ENCODE data around the gene LGALS14.
"Not testable (repeated sequence)": the region's sequence is repeated elsewhere in the genome, so short reads cannot be mapped to it uniquely, and the experiment has no call there.

The LGALS14 gene

DNA sequence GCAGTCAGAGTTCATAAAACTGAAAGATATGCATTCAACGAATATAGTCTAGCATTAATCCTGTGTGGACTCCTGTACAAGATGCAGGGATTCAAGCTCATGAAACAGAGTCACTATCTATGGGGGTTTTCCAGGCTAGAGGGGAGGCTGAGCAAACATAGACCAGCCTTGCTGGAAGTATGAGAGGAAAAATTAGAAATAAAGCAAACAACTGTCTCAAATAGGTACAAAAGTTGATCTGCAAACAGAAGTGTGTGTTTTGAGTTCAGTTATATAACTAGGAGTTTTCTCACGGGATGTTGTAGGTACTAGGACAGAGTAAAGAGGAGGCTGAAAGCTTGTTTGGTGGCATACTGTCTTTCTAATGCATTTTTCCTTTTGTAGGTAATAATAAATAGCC is 8.5 kb upstream of the LGALS14 start:
- DNase-seq (ENCODE audit: low read depth), result no peak

DNA sequence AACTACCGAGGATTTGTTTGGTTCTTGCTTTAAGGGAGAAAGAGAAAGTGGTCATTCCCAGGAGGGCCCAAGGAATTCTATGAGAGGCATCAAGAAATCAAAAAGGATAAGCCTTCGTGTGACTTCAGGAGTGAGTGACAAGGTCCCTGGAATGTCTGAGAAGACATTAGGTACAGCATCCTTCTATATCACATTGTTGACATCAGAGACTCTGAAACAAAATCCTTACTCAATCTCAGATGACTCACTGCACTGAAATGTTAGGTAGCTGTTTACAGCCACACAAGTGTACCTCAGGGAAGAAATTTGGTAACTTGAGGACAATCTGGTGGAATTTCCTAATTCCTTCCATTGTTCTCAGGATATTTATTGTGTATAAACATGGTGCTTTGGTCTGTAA is 7.9 kb upstream of the LGALS14 start:
- DNase-seq (ENCODE audit: low read depth), result no peak

DNA sequence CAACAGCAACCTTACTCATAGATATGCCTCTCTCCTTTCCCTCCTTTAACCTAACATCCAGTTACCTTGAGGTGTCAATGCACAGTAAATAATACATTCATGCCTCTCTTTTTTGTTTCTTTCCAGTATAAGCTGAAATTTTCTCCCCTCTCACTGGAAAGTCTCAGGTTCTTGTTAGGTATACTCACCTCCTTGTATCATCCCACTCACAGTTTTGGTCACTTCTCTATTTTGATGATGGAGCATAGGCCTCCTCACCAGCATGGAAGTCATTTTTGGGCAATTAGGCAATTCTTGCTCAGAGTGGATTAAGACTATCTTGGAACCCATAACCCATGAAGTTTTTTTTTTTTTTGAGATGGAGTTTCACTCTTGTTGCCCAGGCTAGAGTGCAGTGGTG is 5.7 kb upstream of the LGALS14 start:
- no peak for DNase-seq (ENCODE audit: low read depth)

DNA sequence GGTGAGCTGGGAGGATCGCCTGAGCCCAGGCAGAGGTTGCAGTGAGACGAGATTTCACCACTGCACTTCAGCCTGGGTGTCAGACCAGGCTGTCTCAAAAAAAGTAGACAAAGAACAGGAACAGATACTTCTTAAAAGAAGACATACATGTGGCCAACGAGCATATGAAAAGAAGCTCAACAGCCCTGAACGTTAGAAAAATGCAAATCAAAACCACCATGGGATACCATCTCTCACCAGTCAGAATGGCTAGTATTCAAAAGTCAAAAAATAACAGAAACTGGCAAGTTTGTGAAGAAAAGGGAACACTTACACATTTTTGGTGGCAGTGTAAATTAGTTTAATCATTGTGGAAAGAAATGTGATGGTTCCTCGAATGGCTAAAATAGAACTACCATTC is 3.0 kb upstream of the LGALS14 start:
- DNase-seq (ENCODE audit: low read depth), result no peak

DNA sequence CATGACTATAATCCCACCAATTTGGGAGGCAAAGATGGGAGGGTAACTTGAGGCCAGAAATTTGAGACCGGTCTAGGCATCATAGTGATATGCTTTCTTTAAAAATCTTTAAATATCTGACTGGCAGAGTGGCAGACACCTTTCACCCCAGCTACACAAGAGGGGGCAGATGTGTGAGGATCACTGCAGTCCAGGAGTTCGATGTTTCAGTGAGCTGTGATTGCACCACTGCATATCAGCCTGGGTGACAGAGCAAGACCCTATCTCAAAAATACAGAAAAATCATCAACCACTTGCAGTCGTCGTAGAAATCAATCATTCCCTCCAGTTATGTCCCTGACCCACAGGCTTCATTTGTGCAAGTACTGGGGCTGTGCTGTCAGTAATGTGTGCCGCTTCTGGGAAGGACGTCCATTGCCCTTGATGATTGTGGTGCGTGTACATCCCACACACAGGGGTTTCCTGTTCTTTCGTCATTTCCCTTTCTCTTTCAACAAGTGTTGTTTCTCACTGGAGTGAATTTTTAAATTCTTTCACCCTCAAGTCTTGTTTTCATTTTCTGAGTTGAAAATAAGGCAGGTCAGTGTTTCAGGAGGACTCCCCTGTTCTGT is 1.4 kb downstream of the LGALS14 start:
- DNase-seq (ENCODE audit: low read depth), result no peak

DNA sequence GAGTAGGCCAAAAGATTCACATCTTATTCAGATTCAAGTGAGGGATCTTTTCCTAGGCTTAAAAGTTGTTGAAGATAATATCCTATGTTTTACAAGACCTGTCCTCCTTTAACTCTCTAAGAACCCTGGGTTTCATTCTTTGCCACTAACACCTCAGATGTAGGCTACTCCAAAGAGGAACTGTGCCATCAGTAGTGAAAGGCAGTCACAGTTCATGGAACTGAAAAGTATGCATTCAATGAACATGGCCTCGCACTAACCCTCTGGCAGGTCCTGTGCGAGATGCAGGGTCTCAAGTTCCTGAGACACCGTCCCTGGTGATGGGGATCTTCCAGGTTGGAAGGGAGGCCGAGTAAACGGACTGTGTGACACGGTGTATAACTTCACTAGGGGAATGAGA is 4.3 kb downstream of the LGALS14 start:
- no peak for DNase-seq (ENCODE audit: low read depth)

DNA sequence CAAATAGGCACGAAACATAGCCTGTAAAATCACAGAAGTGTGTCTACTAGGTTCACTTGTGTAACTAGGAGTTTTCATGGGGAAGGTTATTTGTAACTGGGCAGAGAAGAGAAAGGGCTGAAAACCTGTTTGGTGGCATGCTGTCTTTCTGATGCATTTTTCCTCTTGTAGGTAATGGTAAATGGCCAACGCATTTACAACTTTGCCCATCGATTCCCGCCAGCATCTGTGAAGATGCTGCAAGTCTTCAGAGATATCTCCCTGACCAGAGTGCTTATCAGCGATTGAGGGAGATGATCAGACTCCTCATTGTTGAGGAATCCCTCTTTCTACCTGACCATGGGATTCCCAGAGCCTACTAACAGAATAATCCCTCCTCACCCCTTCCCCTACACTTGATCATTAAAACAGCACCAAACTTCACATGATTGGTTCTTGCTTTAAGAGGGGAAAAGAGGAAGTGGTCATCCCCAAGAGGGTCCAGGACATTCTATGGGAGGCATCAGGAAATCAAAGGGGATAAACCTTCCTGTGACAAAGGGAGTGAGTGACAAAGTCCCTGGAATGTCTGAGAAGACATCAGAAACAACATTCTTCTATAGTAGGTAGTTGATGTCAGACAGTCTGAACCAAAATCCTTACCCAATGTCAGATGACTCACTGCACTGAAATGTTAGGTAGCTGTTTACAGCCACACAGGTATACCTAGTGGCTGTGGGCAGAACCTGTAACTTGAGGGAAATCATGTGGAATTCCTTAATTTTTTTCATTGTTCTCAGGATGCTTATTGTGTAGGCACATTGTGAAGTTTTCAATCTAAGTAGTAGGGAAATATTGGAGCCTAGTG is 5.0 kb downstream of the LGALS14 start:
- no peak for DNase-seq (ENCODE audit: low read depth)

DNA sequence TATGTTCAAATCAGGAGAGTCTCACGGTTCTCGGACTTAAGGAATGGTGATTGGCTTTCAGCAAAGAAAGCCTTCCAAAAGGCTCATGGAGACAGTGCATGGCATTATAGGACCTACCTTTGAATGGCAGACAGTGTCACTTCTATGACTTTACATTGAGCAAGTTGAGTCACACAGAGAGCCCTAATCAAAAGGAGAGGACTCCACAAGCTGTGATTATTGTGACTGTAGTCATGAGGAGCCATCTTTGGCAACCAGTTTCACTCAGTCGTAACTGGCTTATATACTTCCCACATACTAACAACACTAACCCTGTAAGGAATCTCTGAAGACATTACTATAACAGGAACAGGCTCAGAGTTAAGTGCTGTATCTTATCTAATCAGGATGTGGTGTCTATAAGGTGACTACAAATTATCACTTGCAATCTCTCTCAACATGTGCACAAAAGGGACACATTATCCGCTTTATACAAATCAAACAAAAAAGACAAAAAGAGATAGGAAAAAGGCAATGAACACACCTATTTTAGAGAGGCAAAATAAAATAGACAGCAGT is 6.1 kb downstream of the LGALS14 start:
- DNase-seq (ENCODE audit: low read depth), result no peak

DNA sequence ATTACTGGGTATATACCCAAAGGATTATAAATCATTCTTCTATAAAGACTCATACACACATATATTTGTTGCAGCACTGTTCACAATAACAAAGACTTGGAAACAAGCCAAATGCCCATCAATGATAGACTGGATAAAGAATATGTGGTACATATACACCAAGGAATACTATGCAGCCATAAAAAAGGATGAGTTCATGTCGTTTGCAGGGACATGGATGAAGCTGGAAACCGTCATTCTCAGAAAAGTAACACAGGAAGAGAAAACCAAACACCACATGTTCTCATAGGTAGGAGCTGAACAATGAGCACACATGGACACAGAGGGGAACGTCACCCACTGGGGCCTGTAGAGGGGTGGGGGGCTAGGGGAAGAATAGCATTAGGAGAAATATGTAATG is 15.9 kb downstream of the LGALS14 start:
- DNase-seq (ENCODE audit: low read depth), result not testable (repeated sequence)

DNA sequence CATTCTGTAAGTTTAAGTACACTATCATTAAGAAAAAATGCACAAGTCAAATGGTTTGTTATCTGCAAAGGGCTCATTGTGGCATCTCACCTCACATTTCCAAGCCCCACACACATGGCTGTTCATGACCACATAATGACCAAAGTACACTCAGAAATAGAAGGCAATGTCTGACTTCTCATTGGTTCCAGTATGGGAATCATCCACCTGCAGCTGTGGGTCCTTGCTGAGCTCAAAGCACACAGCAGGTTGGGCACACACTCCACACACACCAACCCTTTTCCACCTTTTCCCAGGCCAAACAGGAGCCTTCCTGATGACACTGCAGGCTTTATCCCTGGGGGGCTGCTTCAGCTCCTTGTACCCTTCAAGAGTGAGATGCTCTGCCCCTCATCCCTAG is 21.7 kb downstream of the LGALS14 start:
- no peak for DNase-seq (ENCODE audit: low read depth)

DNA sequence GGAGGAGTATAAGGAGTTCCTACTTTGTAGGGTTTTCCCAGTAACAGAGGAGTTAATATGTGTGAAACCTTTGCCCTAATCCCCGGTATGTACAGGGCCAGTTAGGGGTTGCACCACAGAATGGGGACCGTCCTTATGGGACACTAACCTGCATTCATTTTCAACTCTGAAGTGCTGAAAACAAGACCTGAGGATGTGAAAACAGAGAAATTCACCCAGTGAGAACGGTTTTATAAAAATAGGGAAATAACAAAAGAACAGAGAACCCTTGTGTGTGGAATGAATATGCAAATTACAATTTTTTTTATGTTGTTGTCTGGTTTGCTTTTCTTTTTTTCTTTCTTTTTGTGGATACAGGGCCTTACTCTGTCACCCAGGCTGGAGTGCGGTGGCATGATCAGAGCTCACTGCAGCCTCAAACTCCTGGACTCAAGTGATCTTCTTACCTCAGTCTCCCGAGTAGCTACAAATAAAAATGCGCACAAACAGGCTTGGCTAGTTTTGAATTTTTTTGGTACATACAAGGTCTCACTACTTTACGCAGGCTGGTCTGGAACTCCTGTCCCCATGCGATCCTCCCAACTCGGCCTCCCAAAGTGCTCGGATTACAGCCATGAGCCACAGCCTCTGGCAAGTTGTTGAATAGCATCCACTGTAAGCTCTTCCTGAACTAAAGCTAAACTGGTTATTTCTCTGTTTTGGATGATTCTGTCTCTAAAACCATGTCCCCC is 23.0 kb downstream of the LGALS14 start:
- no peak for DNase-seq (ENCODE audit: low read depth)

DNA sequence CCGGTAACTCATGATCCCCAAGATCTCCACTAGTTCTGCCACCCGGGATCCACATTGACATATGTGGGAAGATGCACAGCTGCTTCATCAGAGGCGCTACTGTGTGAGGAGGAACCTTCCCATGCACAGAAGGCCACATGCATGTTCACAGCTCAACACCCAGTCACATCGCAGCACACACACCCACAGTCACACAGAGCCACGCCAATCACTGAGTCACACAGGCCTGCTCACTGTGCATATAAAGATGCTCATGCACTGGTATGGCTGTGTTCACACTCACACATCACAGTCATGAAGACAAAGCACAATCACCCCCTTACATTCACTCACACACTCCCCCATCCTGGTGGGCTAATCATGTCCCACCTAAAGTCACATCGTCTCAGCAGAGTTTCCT is 23.8 kb downstream of the LGALS14 start:
- DNase-seq (ENCODE audit: low read depth), result no peak

DNA sequence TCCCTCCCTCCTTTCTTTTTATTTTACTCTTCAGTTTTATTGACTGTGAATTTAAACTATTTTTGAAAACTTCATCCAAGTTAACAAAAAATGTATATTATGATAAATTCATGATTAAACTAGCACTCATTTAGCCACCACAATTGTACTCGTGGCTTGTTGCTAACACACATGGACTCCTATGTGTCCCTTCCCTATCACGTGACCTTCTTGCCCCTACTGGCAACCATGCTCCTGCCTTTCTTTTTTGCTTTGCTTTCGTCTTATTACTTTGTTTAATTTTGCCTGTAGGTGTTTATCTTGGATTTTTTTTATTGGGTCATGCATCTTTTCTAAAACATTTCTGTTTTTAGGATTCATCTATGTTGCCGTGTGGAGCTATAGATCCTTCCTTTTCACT is 25.3 kb downstream of the LGALS14 start:
- no peak for DNase-seq (ENCODE audit: low read depth)

DNA sequence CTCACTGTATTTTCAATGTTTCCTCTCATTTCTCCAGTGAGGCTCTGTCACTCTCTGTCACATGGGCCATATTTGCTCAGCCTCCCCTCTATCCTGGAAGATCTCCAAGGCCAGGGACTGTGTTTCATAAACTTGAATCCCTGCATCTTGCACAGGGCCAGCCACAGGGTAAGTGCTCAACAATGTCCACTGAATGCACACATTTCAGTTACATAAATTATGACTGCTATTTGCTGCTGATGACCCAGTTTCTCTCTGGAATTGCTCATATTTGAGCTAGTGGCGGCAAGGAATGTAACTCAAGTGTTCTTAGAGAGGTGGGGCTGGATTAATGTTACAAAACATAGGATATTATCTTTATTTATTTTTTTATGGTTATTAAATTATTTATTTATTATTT is 27.4 kb downstream of the LGALS14 start:
- DNase-seq (ENCODE audit: low read depth), result no peak

DNA sequence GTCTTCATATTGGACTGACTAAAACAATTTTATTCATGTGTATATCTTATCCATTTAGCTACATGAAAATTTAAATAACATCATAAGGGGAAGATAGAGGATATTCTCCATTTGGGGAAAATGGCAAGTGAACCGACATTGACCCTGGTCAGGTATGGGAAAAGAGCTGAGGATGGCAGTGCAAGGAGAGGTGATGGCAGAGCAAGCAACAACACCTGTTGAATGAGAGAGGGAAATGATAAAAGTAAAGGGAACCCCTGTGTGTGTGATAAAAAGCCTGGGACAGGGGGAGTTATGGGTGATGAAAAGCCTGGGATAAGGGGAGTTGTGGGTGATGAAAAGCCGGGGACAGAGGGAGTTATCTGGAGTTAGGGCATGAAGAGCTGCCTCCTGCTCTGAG is 29.6 kb downstream of the LGALS14 start:
- no peak for DNase-seq (ENCODE audit: low read depth)

DNA sequence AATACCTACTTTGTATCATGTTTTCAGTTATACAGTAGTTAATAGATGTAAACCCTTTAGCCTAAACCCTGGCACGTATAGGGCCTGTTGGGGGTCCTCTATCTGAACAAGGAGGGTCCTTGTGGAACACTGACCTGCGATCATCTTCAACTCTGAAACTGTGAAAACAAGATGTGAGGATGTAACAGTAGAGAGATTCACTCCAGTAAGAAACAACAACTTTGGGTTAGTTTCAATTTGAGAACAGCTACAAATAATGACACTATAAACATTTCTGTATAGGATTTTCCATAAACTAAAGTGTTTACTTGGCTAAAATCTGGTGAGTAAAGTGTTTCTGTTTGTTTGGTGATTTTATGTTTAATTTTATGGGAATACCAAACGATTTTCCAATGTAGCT is 31.4 kb downstream of the LGALS14 start:
- DNase-seq (ENCODE audit: low read depth), result no peak

DNA sequence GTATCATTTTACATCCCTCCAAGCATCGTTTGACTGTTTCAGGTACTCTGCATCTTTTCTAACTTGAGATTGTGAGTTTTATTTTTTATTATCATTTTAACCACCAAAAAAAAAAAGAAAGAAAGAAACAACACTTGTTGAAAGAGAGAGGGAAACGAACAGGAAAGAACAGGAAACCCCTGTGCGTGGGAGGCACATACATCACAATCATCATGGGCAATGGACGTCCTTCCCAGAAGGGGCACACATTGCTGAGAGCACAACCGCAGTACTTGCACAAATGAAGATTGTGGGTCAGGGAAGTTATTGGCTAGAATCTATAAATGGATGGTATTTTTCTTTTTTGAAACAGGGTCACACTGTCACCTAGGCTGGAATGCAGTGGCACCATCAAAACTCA is 31.8 kb downstream of the LGALS14 start:
- DNase-seq (ENCODE audit: low read depth), result no peak

DNA sequence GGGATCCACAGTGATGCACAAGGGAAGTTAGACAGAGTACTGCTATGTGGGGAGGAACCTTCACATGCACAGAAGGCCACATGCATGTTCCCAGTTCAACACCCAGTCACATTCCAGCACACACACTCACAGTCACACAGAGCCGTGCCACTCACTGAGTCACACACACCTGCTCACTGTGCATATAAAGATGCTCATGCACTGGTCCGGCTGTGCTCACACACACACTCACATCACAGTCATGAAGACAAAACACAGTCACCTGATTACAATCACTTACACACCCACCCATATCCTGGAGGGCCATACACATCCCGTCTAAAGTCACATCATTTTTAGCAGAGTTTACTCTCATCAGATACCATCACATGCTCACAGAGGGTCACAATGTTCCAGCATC is 33.1 kb downstream of the LGALS14 start:
- no peak for DNase-seq (ENCODE audit: low read depth)

DNA sequence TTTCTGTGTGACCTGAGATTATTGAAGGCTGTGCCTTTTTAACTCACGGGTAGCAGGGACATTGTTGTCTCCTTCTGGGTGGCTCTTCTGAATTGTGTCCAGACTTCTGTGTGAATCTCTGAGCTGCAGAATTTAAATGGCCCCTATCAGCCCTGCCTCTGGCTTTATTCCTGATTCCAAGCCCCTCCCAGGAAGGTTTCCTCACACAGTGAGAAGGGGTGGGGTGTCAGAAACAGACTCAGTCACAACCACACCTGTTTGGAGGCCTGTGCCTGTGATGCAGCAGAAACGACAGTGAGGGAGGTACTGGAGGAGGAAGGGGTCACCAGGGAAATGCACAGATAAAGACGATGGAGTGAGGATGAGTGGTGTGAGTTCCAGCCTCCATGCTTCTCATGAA is 33.6 kb downstream of the LGALS14 start, which contains the start of gene CLC:
CLC (minus strand) TSS at position 139 of the 400 bp plus-strand sequence; CDS start at position 62, 77 bp downstream.
- DNase-seq (ENCODE audit: low read depth), result no peak

DNA sequence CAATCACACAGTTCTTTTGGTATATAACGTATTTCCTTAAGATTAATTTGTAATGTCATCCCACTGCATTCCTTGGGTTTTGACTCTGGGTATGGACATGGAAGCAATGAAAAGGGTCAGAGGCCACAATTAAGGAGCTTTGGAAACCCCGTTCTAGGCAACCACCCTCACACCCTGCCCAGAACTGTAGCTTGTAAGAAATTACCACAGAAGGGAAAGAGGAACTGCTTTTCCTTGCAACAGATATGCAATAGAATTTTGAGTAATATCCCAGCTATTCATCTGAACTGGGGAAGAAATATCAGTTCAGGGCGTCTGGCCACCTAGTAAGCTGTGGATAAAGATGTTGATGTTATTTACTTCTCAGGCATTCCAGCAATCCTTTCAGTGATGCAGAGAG is 34.5 kb downstream of the LGALS14 start:
- no peak for DNase-seq (ENCODE audit: low read depth)

DNA sequence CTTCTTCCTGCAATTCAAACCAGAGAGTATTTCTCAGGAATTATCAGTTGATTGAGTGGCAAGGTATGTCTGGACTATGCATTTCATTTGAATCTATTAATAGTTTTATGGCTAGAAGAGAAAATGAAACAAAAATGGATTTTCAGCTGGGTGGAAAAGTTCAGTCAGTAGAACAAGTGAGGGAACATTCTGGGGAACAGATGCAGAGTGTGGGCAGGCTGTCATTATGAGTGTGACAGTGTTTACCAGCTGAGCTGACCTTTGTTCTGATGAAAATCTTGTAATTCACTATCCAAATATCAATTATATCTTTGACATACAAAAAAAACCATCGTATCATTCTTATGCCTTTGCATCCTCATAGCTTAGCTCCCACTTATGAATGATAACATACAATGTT is 36.1 kb downstream of the LGALS14 start:
- DNase-seq (ENCODE audit: low read depth), result no peak

DNA sequence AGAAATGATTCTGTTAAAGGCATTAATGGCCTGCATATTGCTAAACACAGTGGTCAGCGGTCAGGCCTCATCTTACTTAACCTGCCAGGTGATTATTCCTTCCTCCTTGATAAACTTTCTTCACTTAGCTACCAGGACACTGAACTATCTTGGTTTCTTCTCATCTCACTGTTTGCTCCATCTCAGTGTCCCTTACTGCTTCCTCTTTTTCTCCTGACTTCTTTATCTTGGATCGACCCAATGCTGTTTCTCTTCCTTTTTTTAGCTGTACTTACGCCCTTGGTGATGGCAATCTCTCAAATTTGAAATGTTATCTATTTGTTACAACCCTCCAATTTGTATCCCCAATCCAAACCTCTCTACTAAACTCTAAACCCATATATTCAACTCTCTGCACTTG is 41.4 kb downstream of the LGALS14 start:
- no peak for DNase-seq (ENCODE audit: low read depth)

All from activated T-helper 9 cell treated with anti-CD3 and anti-CD28 coated beads, Interleukin-2, amount 50 U/mL, for 16 hours (primary cell).